Spleen (tissue), 7 donors: Measurements from ENCODE around the gene SPATS2.

ENCODE experiments used
- CTCF ChIP-seq, 11 experiments: fragments of 200-600 bp in 7 of 11; fragments of 450-650 bp in 4 of 11; sonication (generic) in 4 of 11; IDR thresholded peaks in 8 of 11; conservative IDR thresholded peaks in 3 of 11; 1 replicate in 7 of 11; 2 replicates in 4 of 11; pipeline versions ENCODE4 v1.4.0 to v1.8.0; 2016 to 2021; ENCODE audit warnings: antibody characterized with exemption in 11 of 11, inconsistent platforms in 4 of 11, mild to moderate bottlenecking in 1 of 11
- POLR2A ChIP-seq, 3 donors: fragments of 450-650 bp; IDR thresholded peaks; one replicate each; pipeline ENCODE4 v1.5.1; 2017; ENCODE audit warnings: antibody characterized with exemption in 3 of 3, mild to moderate bottlenecking in 1 of 3
- POLR2AphosphoS5 ChIP-seq, 3 donors: sonication (generic); formaldehyde crosslinking; IDR thresholded peaks; one replicate each; pipeline ENCODE4 v1.5.1; 2017; ENCODE audit warnings: antibody characterized with exemption in 3 of 3
- donor health status: DM: no; HTN: no; CAD: no; lungs with moderate emphysema.
- donor health status: DM: no; HTN: no; CAD: no.
- donor health status: DM: no; HTN: no; CAD: no.

GRCh38 chr12:49352351-49352750 is 14.9 kb upstream of the SPATS2 start:
- TF ChIP-seq CTCF (IDR thresholded peaks at IDR 0.05 in 8 of 11, conservative IDR thresholded peaks at IDR 0.05 in 3 of 11) (no peak), POLR2A (IDR thresholded peaks at IDR 0.05) (no peak), POLR2AphosphoS5 (IDR thresholded peaks at IDR 0.05) (no peak)
